HepG2 (cell line): ENCODE data around the gene TMEM53. TPM values are rescaled to one million over a fixed set of nuclear protein-coding genes. Genes with fewer than 3 reads are reported as not detected.

Experiments
- ATAC-seq: fragments of 200-7000 bp; cut with Tn5 transposase; 3 replicates; pipeline ENCODE4 v1.9.1; 2020; ENCODE audit warnings: mild to moderate bottlenecking, moderate library complexity
- BruUV-seq: library from RNA; stranded (reverse); fragments of 400-500 nt; replicated peaks from 2 replicates; lab custom pipeline; 2021; lab: Mats Ljungman, UMichigan
- CTCF ChIA-PET: fragments of 300-600 bp; formaldehyde crosslinking; extraction: SDS; loops from one replicate; lab custom pipeline; 2021; ENCODE audit warnings: low total read pairs, inconsistent platforms, low intra/inter-chr PET ratio; lab: Yijun Ruan, JAX
- POLR2A ChIA-PET: fragments of 350-600 bp; sonication (Branson Sonifier 250); formaldehyde crosslinking; loops from one replicate; lab custom pipeline; 2020; ENCODE audit warnings: antibody characterized with exemption, inconsistent platforms; lab: Yijun Ruan, JAX
- DNase-seq: peaks from one replicate; pipeline ENCODE4 v3.0.0-alpha.2; 2015; ENCODE audit warnings: low spot score
- FAIRE-seq: peaks from 3 replicates; lab custom pipeline; 2011; peaks lifted over from hg19 to GRCh38; lab: Jason Lieb, UNC
- H2AFZ ChIP-seq: one replicate; pipeline ENCODE4 v1.6.1; 2011; ENCODE audit warnings: low read length, inconsistent platforms
- H3K27ac ChIP-seq: fragments of 300-600 bp; 3 replicates; pipeline ENCODE4 v1.8.0; 2011; ENCODE audit warnings: mixed run types, mild to moderate bottlenecking, mixed read lengths, low read length, inconsistent platforms; ENCODE audit not compliant: insufficient read depth; ENCODE audit errors: extremely low read length
- H3K27me3 ChIP-seq, 2 experiments: fragments of 200-600 bp in 1 of 2; 2 replicates in 1 of 2; 3 replicates in 1 of 2; pipeline versions ENCODE4 v1.6.0 to v1.8.0; 2011; ENCODE audit warnings: low read length in 2 of 2, mild to moderate bottlenecking in 2 of 2, moderate library complexity in 2 of 2, inconsistent platforms in 1 of 2; ENCODE audit not compliant: insufficient read depth in 2 of 2, control insufficient read depth in 1 of 2
- H3K36me3 ChIP-seq, 2 experiments: fragments of 200-600 bp in 1 of 2; replicated peaks in 1 of 2; 2 replicates in 1 of 2; 3 replicates in 1 of 2; pipeline versions ENCODE4 v1.5.1 to v1.8.0; 2011; ENCODE audit warnings: low read length in 2 of 2, inconsistent platforms in 1 of 2; ENCODE audit not compliant: insufficient read depth in 2 of 2, control insufficient read depth in 1 of 2
- H3K4me1 ChIP-seq: 2 replicates; pipeline ENCODE4 v1.5.1; 2012; ENCODE audit warnings: low read length, inconsistent platforms; ENCODE audit not compliant: insufficient read depth
- H3K4me2 ChIP-seq: 2 replicates; pipeline ENCODE4 v1.6.0; 2011; ENCODE audit warnings: low read depth, low read length, inconsistent platforms
- H3K4me3 ChIP-seq, 3 experiments: fragments of 200-600 bp in 1 of 3; sonication (generic), shearing (Covaris generic) in 1 of 3; replicated peaks in 1 of 3; 2 replicates each; pipeline ENCODE4 v1.5.1; 2011 to 2016; ENCODE audit warnings: low read length in 3 of 3, inconsistent platforms in 2 of 3, low read depth in 2 of 3, mild to moderate bottlenecking in 2 of 3, control low read depth in 1 of 3, mixed read lengths in 1 of 3; ENCODE audit not compliant: insufficient read depth in 1 of 3
- H3K79me2 ChIP-seq: one replicate; pipeline ENCODE4 v1.6.1; 2011; ENCODE audit warnings: low read length, inconsistent platforms; ENCODE audit not compliant: insufficient read depth
- H3K9ac ChIP-seq: 2 replicates; pipeline ENCODE4 v1.6.0; 2011; ENCODE audit warnings: mild to moderate bottlenecking, low read depth, low read length, inconsistent platforms; ENCODE audit not compliant: insufficient read depth
- H3K9me3 ChIP-seq: 2 replicates; pipeline ENCODE4 v1.5.1; 2012; ENCODE audit warnings: mild to moderate bottlenecking, low read length
- H4K20me1 ChIP-seq: 2 replicates; pipeline ENCODE4 v1.6.0; 2011; ENCODE audit warnings: inconsistent platforms, mild to moderate bottlenecking, low read length, moderate library complexity; ENCODE audit not compliant: insufficient read depth
- ELF1 ChIP-seq: sonication (generic); formaldehyde crosslinking; IDR thresholded peaks from 2 replicates; pipeline ENCODE4 v1.4.0; 2020; ENCODE audit warnings: missing genetic modification reagents
- HMGA1 ChIP-seq: sonication (generic); formaldehyde crosslinking; conservative IDR thresholded peaks from 2 replicates; pipeline ENCODE4 v1.4.0; 2020; ENCODE audit warnings: missing genetic modification reagents
- KDM2A ChIP-seq: sonication (generic); formaldehyde crosslinking; IDR thresholded peaks from 2 replicates; pipeline ENCODE4 v1.4.0; 2020; ENCODE audit warnings: low read depth, missing genetic modification reagents, borderline replicate concordance
- MED13 ChIP-seq: sonication (generic); formaldehyde crosslinking; IDR thresholded peaks from 2 replicates; pipeline ENCODE4 v1.5.0; 2020; ENCODE audit warnings: missing genetic modification reagents
- NFE2L1 ChIP-seq: sonication (generic); formaldehyde crosslinking; IDR thresholded peaks from 2 replicates; pipeline ENCODE4 v1.4.0; 2020; ENCODE audit warnings: missing genetic modification reagents, mild to moderate bottlenecking, borderline replicate concordance
- RAD51 ChIP-seq: fragments of 450-650 bp; IDR thresholded peaks from 2 replicates; pipeline ENCODE4 v1.6.1; 2016; ENCODE audit warnings: borderline replicate concordance
- TGIF2 ChIP-seq: IDR thresholded peaks from 2 replicates; pipeline ENCODE4 v1.6.1; 2016; ENCODE audit warnings: control low read depth, missing compliant biosample characterization
- TMF1 ChIP-seq: sonication (generic); formaldehyde crosslinking; IDR thresholded peaks from 2 replicates; pipeline ENCODE4 v1.8.1; 2022; ENCODE audit warnings: low read depth, missing genetic modification reagents
- ZBTB25 ChIP-seq: IDR thresholded peaks from 2 replicates; pipeline ENCODE4 v1.6.1; 2018; ENCODE audit warnings: missing genetic modification reagents
- ZHX2 ChIP-seq, 2 experiments: sonication (generic) in 1 of 2; formaldehyde crosslinking in 1 of 2; IDR thresholded peaks; 2 replicates each; pipeline versions ENCODE4 v1.6.1 to v1.9.0; 2014 to 2022; ENCODE audit warnings: antibody characterized with exemption in 1 of 2, borderline replicate concordance in 1 of 2, inconsistent platforms in 1 of 2, low read depth in 1 of 2, missing genetic modification reagents in 1 of 2
- ZNF101 ChIP-seq: sonication (generic); formaldehyde crosslinking; IDR thresholded peaks from 2 replicates; pipeline ENCODE4 v1.4.0; 2020; ENCODE audit warnings: mild to moderate bottlenecking, low read depth, missing genetic modification reagents, borderline replicate concordance
- ZNF639 ChIP-seq: conservative IDR thresholded peaks from 2 replicates; pipeline ENCODE4 v1.6.1; 2018; ENCODE audit warnings: missing genetic modification reagents
- ZNF746 ChIP-seq: sonication (generic); formaldehyde crosslinking; IDR thresholded peaks from 2 replicates; pipeline ENCODE4 v1.8.0; 2022; ENCODE audit warnings: mild to moderate bottlenecking, missing genetic modification reagents
- ZNF75D ChIP-seq: sonication (generic); formaldehyde crosslinking; IDR thresholded peaks from 2 replicates; pipeline ENCODE4 v1.8.1; 2023; ENCODE audit warnings: missing genetic modification reagents, mild to moderate bottlenecking, borderline replicate concordance
- ZNF776 ChIP-seq: sonication (generic); formaldehyde crosslinking; IDR thresholded peaks from 2 replicates; pipeline ENCODE4 v1.4.0; 2020; ENCODE audit warnings: mild to moderate bottlenecking, missing genetic modification reagents
- WGBS: methylation state at CpG from one replicate; pipeline ENCODE4 v1.1.6; 2017; ENCODE audit warnings: low lambda C conversion rate; 5-methylcytosine and 5-hydroxymethylcytosine counted together
- in situ Hi-C: cut with HindIII; loops from 2 replicates; pipeline ENCODE4 v1.10.0; 2017; ENCODE audit warnings: low pct_unique_long_range_greater_than_20kb; ENCODE audit not compliant: extremely low pct_ligation_motif_present
- intact Hi-C: fragments of 100-400 bp; cut with micrococcal nuclease; formaldehyde crosslinking; loops from one replicate; pipeline ENCODE4 v1.10.0; 2022; ENCODE audit not compliant: unreplicated experiment
- polyA plus RNA-seq, 8 experiments: library from polyadenylated mRNA; depleted of rRNA in 3 of 8; stranded (reverse) in 7 of 8; unstranded in 1 of 8; fragments of >200 nt; fragmentation: Illumina TruSeq in 4 of 8; extraction: Trizol in 4 of 8; gene quantifications; 2 replicates each; pipeline versions ENCODE4 v1.2.1 to v1.2.3, GENCODE V29; 2011 to 2016; ENCODE audit warnings: low read depth in 4 of 8, missing spikeins in 1 of 8, mixed read lengths in 1 of 8; ENCODE audit not compliant: insufficient read depth in 1 of 8
- total RNA-seq, 5 experiments: library from RNA; depleted of rRNA; stranded (reverse); fragments of >200 nt; fragmentation: Illumina TruSeq; extraction: Trizol; gene quantifications; 2 replicates each; pipeline ENCODE4 v1.2.3, GENCODE V29; 2016; ENCODE audit warnings: low read depth in 1 of 5

TMEM53 gene
- total and polyA plus RNA-seq, 2 of the 13 experiments (the other 11 are each of a cell fraction or from before 2014, with no cell fraction given) = 12.6 to 20.2 TPM

- no peak overlapping the region for H2AFZ ChIP-seq
- peak overlapping the region; percentile 84 for H3K9ac ChIP-seq
- H3K4me3 ChIP-seq = peak overlapping the region; percentile 66 to 85 (median 76)
- 11% methylated on average over 23 of the region's 88 CpGs for WGBS
- H3K4me2 ChIP-seq = peak overlapping the region; percentile 92
- in situ Hi-C loops = no loop called here
- H4K20me1 ChIP-seq = no peaks in the 10 kb centered on the region
- peaks cover 21% of the 10 kb centered on the region for H3K79me2 ChIP-seq
- H3K27ac ChIP-seq = peak overlapping the region; percentile 97
- peak; percentile 85 for ATAC-seq
- H3K36me3 ChIP-seq = peaks cover 23 to 40% of the 10 kb centered on the region in 2 experiments
- CTCF ChIA-PET = no interaction called here
- FAIRE-seq = no peak
- no TSS peak for BruUV-seq
- intact Hi-C loops = loop anchor here (1.0 to 5.0 kb wide), 2 partner anchors 23 to 575 kb away; partner anchors contain the start of gene ZSWIM5
- H3K9me3 ChIP-seq = no peaks in the 10 kb centered on the region
- peaks cover 38% of the 10 kb centered on the region for H3K4me1 ChIP-seq
- peak; percentile 84 for DNase-seq
- no peaks in the 10 kb centered on the region for H3K27me3 ChIP-seq
- POLR2A ChIA-PET = interaction anchor here (0.6 to 3.5 kb wide), 18 partner anchors 9 to 982 kb away, joined by 3 to 34 read pairs (median 7); partner anchors contain the start of genes ARMH1, KDM4A and TMEM53
- TF ChIP-seq MED13 (CRISPR knock-in tag) (no peak), ZBTB25 (peak; percentile 69; the same call in 1 of the 2 replicates), ZNF75D (no peak), ZNF639 (CRISPR knock-in tag) (peak; percentile 65), ZNF776 (CRISPR knock-in tag) (peak; percentile 88), ZNF746 (CRISPR knock-in tag) (no peak; the same call in 1 of the 2 replicates), KDM2A (CRISPR knock-in tag) (peak; percentile 92), ZHX2 (IDR thresholded peaks at IDR 0.05; ENCODE audit: low read depth) (peak; percentile 77), ZHX2 (CRISPR knock-in tag; IDR thresholded peaks at IDR 0.05; ENCODE audit: borderline replicate concordance) (no peak), ELF1 (CRISPR knock-in tag) (peak; percentile 81), NFE2L1 (CRISPR knock-in tag) (no peak), ZNF101 (CRISPR knock-in tag) (no peak), TGIF2 (CRISPR knock-in tag) (no peak; the same call in 1 of the 2 replicates), HMGA1 (CRISPR knock-in tag) (no peak), TMF1 (CRISPR knock-in tag) (no peak), RAD51 (peak; percentile 94)
These were observed 42.4 kb downstream of the TMEM53 start for GRCh38 chr1:44631647-44632539.
